ENCODE results near the gene CHN1.
A peak's percentile ranks its signal among the peaks of the same experiment; 100 is the strongest.

Gene CHN1

DNA sequence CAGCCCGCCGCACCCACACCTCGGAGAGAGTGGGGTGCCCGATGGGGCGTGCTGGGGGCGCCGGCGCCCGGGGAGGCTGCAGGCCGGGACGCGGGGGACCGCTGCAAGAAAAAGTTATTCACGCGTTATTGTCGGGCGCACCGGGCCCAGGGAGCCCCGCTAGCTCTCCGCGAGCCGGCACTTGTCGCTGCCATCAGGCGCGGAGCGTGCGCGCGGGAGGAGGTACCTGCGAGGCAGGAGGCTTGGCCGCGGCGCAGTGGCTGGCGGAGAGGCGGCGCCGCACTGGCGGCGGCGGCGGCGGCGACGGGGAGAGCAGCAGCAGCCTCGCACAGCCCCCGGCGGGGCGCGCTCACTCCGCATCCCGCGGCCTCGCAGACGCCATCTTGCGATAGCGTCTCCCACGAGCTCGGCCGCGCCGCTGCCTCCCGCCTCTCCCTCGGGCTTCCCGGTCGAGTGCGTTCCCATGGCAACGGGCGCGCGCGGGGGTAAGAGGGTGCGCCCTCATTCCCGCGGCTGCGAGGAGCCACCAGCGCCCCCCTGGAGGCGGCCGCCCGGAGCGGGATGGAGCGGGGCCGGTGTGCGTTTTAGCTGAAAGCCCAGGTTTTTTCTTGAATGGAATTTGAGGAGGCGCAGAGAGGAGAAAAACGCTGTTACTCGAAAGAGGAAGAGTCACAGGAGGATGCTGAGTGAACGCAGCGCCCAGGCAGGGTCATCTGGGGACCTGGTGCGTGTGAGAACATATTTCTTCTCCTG, at the start of gene CHN1:
CHN1 (minus strand) TSS at position 402 of the 753 bp plus-strand sequence. CDS start 469 bp downstream, outside the sequence.
- DNase-seq (ENCODE audit: low spot score), result peak; percentile 78

DNA sequence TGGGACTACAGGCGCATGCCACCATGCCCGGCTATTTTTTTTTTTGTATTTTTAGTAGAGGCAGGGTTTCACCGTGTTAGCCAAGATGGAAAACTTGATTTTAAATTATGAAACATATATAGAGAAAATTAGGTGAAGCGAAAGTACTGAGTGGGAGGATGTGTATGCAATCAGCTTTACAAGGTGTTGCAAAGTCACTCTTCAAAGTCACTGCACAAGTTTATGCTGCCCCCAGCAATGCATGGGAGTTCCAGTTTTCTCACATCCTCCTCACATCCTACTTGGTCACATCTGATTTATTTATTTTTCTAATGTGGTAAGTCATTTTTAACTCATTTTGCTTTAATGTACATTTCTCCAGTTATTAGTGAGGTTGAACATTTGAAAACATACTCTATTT, 49.2 kb upstream of the CHN1 start:
- no peak for DNase-seq (ENCODE audit: low spot score)

- DNase-seq (ENCODE audit: low spot score), result peak; percentile 43
Observed at GRCh38 chr2:175049661-175050060, 44.5 kb upstream of the CHN1 start.

GRCh38 chr2:175048275-175048674, 43.1 kb upstream of the CHN1 start:
- no peak for DNase-seq (ENCODE audit: low spot score)

DNA sequence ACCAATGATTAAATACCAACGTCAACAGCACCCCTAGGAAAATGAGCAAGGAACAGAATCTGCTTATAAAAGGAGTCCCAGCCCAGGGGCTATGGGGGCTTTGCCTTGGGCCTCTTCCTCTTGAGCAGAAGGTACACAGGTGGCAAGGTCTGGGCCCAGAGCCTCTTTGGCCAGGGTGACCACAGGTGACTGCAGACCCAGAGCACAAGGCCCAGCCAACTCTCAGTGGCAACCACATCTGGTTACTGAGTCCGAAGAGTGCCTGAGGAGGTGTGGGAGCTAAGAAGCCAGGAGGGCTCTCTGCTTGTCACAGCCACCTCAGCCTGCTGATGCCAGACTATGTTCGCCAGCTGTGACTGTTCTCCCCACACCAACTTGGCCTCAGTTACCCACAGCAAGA, 34.3 kb upstream of the CHN1 start:
- no peak for DNase-seq (ENCODE audit: low spot score)

DNA sequence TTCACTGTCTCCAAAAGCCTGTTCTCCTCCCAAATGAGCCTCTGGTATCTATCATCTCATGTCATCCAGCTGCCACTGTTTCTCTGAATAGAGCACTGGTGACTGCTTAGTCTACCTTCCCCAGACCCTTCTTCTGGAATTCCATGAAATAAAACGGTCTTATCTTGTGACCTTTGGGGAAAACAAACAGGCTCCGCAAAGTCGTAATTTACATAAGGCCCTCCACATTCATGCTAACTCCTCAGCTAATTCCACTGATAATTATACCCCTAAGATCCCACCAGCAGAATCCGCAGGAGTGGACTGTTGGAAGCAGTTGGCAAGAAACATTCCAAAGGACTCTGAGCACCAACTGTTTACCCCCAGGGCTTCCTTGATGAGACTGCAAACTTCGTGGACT, 33.9 kb upstream of the CHN1 start:
- no peak for DNase-seq (ENCODE audit: low spot score)

- DNase-seq (ENCODE audit: low spot score), result no peak
Observed at GRCh38 chr2:175037941-175038340, 32.8 kb upstream of the CHN1 start.

DNA sequence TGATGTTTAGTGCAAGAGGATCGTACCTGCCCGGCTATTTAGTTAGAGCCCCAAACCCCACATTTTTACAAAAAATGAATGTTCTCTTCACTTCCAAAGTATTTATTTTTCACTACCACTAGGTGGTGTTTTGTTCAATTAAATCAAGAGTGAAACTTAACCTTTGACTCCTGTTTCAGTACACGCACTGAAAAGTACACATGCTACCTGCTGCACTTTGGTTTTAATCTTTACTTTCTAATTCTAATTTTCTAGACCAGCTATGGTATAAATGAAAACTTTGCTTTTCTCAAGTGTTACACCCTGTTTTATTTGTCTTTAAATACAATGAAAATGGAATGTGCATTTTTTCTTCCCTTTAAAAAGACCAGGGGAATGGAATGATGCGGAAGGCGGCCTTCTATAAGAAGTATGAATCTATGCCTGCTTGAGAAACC, 31.4 kb upstream of the CHN1 start:
- peak; percentile 33 for DNase-seq (ENCODE audit: low spot score)

DNA sequence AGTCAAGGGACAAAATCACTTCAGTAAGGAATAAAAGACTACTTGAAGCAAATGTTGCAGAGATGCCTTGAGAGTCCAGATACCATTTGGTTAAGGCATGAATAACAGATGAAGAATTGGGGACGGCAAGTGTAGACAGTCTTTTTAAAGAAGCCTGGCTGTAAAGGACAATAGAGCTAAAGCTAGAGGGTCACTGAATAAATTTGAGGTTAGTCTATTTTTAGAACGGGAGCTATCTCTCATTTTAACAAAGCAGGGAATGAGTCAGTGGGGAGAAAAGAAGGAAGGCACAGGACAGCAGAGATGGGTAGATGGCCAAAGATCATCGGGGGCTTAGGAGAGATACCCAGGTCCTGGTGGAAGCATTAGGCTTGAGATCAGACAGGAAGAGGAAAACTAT, 30.6 kb upstream of the CHN1 start:
- no peak for DNase-seq (ENCODE audit: low spot score)

- no peak for DNase-seq (ENCODE audit: low spot score)
Observed at GRCh38 chr2:175034716-175035115, 29.5 kb upstream of the CHN1 start.

GRCh38 chr2:175030380-175031271, 25.4 kb upstream of the CHN1 start:
- DNase-seq (ENCODE audit: low spot score), result peak; percentile 24

GRCh38 chr2:175027755-175028154, 22.6 kb upstream of the CHN1 start:
- no peak for DNase-seq (ENCODE audit: low spot score)

DNA sequence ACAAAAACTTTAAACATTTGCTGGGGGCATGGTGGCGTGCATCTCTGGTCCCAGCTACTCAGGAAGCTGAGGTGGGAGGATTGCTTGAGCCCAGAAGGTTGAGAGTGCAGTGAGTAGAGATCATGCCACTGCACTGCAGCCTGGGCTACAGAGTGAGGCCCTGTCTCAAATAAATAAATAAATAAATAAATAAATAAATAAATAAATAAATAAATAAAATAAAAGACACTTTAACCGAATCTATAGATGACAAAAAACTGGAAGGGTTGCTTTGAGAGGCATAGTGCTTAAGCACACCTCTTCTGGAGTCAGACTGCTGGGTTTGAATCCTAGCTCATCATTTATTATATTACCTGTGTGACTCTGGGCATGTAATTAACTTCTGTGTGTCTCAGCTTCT, 21.2 kb upstream of the CHN1 start:
- no peak for DNase-seq (ENCODE audit: low spot score)

GRCh38 chr2:175025946-175026345, 20.8 kb upstream of the CHN1 start:
- DNase-seq (ENCODE audit: low spot score), result no peak

- DNase-seq (ENCODE audit: low spot score), result no peak
Observed at GRCh38 chr2:175025233-175025632, 20.1 kb upstream of the CHN1 start.

GRCh38 chr2:175022923-175023322, 17.7 kb upstream of the CHN1 start:
- DNase-seq (ENCODE audit: low spot score), result no peak

- DNase-seq (ENCODE audit: low spot score), result no peak
Observed at GRCh38 chr2:175019566-175020327, 14.6 kb upstream of the CHN1 start.

- DNase-seq (ENCODE audit: low spot score), result no peak
Observed at GRCh38 chr2:175017618-175018414, 12.6 kb upstream of the CHN1 start.

DNA sequence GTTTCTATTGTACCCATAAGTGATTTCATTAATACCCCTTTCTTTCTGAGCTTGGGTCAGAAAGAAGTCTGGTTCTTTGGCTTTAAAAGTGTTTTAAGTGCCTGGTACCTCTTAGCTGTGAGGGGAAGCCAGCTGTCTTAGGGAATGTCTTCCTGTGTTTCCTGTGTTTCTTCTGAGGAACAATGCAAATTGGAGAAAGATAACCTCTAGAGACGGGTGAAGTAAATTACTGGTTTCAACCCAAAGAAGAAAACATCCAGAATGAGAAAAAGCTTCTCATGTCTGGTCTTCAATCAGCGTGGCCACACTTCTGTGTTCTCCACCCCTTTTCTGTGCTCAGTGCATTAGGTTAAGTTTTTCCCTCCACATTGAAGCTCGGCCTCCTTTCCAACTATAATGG, 10.2 kb upstream of the CHN1 start:
- DNase-seq (ENCODE audit: low spot score), result no peak

DNA sequence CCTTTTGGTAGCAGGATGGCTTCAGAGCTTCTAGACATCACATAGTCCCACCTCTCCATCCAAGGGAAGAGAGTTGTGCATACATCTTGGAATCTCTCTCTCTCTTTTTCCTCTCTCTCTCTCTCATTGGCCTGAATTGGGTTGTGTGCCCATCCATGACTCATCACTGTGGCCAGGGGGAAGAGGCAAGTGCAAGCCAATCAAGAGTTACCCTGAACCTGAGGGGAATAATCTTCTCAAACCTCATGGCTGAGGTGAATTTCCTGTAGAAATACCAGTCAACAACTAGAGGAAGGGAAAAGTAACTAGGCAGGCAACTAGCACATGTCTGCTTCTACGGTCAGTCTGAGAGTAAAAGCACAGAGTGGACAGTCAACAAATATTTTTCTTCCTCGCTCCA, 7.3 kb upstream of the CHN1 start:
- DNase-seq (ENCODE audit: low spot score), result peak; percentile 53

DNA sequence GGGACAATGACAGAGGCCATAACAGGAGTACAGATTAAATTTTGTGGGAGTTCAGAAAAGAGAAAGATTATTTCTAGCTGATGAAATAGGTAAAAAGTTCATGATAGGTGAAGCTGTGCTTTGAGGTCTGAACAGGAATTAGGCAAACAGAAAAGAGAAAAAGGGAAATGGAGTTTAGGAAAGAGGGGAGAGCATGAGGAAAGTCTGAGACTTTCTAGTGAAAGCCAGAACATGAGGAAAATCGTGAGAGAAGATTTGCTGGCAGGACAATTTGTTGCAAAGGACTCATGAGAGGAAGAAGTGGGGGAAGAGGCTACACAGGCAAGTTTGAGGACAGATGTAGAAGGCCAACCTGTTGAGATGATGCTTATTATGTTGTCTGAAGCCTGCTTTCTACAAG, 6.3 kb upstream of the CHN1 start:
- DNase-seq (ENCODE audit: low spot score), result no peak

DNA sequence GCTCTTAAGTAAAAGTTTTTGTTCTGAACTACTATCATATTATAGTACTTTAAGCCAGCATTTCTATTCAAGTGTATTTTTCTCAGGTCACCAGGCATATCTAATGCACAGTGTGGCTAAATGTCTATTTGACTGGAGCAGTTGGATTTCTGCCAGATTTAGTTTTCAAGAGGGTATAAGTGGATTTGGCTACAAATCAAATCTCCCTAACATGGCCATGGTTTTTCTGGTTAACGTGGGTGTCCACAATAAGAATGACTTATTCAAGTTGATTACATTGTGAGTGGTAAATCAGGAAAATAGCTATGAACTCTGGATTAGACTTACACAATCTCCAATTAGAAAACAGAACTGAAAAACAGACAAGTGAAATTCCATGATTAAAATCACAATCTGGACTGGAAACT, 5.7 kb upstream of the CHN1 start:
- DNase-seq (ENCODE audit: low spot score), result no peak

Data from kidney tubule cell (primary cell).